SU-DHL-6 (cell line): ENCODE measurements around the gene DNASE1.

Experiments
- H2AFZ ChIP-seq: fragments of 200-600 bp; sonication (generic); 2 replicates; pipeline ENCODE4 v1.6.1; 2014; ENCODE audit warnings: low read depth, mild to moderate bottlenecking, moderate library complexity, mixed read lengths, antibody characterized with exemption, low read length; ENCODE audit not compliant: severe bottlenecking
- H3F3A ChIP-seq: fragments of 200-600 bp; shearing (Covaris generic); 2 replicates; pipeline ENCODE4 v1.6.0; 2016; ENCODE audit warnings: antibody characterized with exemption, mild to moderate bottlenecking; ENCODE audit not compliant: insufficient read depth
- H3K27ac ChIP-seq: fragments of 200-600 bp; sonication (generic); 2 replicates; pipeline ENCODE4 v1.5.1; 2016; ENCODE audit warnings: low read depth, mild to moderate bottlenecking, low read length, moderate library complexity, mixed read lengths
- H3K27me3 ChIP-seq: fragments of 200-600 bp; sonication (generic), shearing (Covaris generic); 2 replicates; pipeline ENCODE4 v1.6.0; 2014; ENCODE audit warnings: mild to moderate bottlenecking, low read length
- H3K36me3 ChIP-seq: fragments of 200-600 bp; sonication (generic); 2 replicates; pipeline ENCODE4 v1.6.1; 2014; ENCODE audit warnings: mild to moderate bottlenecking, low read length, mixed read lengths
- H3K4me2 ChIP-seq: fragments of 300-600, 200-600 bp; shearing (Covaris generic), sonication (generic); 2 replicates; pipeline ENCODE4 v1.6.0; 2014; ENCODE audit warnings: low read length, low read depth, mild to moderate bottlenecking; ENCODE audit not compliant: poor library complexity, severe bottlenecking
- H3K4me3 ChIP-seq: fragments of 200-600 bp; sonication (generic); 2 replicates; pipeline ENCODE4 v1.5.1; 2014; ENCODE audit warnings: antibody characterized with exemption, low read length, mild to moderate bottlenecking, mixed read lengths; ENCODE audit not compliant: insufficient read depth, poor library complexity, severe bottlenecking
- H3K79me2 ChIP-seq: fragments of 200-600 bp; sonication (generic); 2 replicates; pipeline ENCODE4 v1.6.1; 2014; ENCODE audit warnings: mild to moderate bottlenecking, low read length, moderate library complexity; ENCODE audit not compliant: insufficient read depth
- H3K9ac ChIP-seq: fragments of 200-600 bp; sonication (generic); 2 replicates; pipeline ENCODE4 v1.7.0; 2014; ENCODE audit warnings: mild to moderate bottlenecking, low read length
- H3K9me2 ChIP-seq: fragments of 200-600 bp; sonication (generic); replicated peaks from 2 replicates; pipeline ENCODE4 v1.6.1; 2014; ENCODE audit warnings: low read length; ENCODE audit not compliant: insufficient read depth
- H3K9me3 ChIP-seq: fragments of 200-600 bp; sonication (generic); 2 replicates; pipeline ENCODE4 v1.6.1; 2014; ENCODE audit warnings: low read length, mixed read lengths; ENCODE audit not compliant: insufficient read depth
- H4K20me1 ChIP-seq: fragments of 200-600 bp; sonication (generic); 2 replicates; pipeline ENCODE4 v1.6.1; 2014; ENCODE audit warnings: low read depth, mild to moderate bottlenecking, antibody characterized with exemption, low read length, moderate library complexity, mixed read lengths
- EZH2phosphoT487 ChIP-seq: fragments of 200-600 bp; sonication (generic), shearing (Covaris generic); conservative IDR thresholded peaks from 2 replicates; pipeline ENCODE4 v1.6.1; 2018; ENCODE audit warnings: mild to moderate bottlenecking, antibody characterized with exemption, low read length, moderate library complexity, mixed read lengths
- TF ChIP-seq, protein P1 (sequence below): fragments of 200-600 bp; sonication (generic); IDR thresholded peaks from one replicate; pipeline ENCODE4 v1.5.1; 2017; ENCODE audit warnings: antibody characterized with exemption, mild to moderate bottlenecking, low read length, moderate library complexity; ENCODE audit not compliant: insufficient read depth, poor library complexity, severe bottlenecking

The DNASE1 gene

DNA sequence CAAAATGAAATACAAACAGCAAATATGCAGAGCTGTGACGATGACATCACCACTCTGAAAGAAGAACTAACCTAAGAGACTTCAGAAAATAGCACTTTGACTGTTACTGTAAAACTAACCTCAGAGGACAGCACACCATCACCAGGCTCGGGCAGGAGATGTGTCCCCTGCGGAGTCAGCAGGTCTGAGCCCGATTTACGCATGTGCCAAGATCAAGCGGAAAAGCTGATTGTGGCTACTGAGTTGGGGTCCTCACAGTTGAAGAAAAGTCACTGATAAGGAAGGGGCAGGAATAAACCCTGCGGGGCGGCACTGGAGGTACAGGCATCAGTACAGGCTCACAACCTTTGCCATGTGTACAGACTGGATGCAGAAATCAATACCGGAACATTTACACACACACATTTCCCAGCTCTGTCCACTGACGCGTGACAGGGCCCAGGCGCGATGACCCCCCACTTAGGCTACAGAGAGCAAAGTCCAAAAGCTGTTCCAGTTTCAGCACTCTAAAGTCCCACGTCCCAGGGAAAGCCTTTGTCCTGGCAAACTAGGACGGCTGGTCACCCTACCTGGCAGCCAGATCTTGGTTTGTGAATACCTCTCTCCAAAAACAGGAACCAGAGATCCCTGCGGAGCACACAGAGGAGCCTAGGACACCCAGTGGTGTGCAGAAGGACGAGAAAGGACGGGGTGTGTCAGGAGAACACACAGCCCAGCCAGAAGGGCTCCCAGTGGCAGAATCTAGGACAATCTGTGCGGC lies 41.3 kb downstream of the DNASE1 start:
- Histone ChIP-seq H3K27me3 (no peaks in the 10 kb centered on the region), H3K4me2 (no peak overlapping the region), H2AFZ (no peak overlapping the region), H4K20me1 (no peaks in the 10 kb centered on the region), H3K4me3 (no peak overlapping the region), H3K9me2 (no peaks in the 10 kb centered on the region), H3K27ac (no peak overlapping the region), H3F3A (peaks cover 3% of the 10 kb centered on the region; the same call in 1 of the 2 replicates), H3K79me2 (peaks cover 64% of the 10 kb centered on the region), H3K9me3 (no peaks in the 10 kb centered on the region), H3K9ac (no peak overlapping the region), H3K36me3 (no peaks in the 10 kb centered on the region)
- TF ChIP-seq EZH2phosphoT487: no peak
- TF ChIP-seq, protein P1, sequence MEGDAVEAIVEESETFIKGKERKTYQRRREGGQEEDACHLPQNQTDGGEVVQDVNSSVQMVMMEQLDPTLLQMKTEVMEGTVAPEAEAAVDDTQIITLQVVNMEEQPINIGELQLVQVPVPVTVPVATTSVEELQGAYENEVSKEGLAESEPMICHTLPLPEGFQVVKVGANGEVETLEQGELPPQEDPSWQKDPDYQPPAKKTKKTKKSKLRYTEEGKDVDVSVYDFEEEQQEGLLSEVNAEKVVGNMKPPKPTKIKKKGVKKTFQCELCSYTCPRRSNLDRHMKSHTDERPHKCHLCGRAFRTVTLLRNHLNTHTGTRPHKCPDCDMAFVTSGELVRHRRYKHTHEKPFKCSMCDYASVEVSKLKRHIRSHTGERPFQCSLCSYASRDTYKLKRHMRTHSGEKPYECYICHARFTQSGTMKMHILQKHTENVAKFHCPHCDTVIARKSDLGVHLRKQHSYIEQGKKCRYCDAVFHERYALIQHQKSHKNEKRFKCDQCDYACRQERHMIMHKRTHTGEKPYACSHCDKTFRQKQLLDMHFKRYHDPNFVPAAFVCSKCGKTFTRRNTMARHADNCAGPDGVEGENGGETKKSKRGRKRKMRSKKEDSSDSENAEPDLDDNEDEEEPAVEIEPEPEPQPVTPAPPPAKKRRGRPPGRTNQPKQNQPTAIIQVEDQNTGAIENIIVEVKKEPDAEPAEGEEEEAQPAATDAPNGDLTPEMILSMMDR: no peak

DNA sequence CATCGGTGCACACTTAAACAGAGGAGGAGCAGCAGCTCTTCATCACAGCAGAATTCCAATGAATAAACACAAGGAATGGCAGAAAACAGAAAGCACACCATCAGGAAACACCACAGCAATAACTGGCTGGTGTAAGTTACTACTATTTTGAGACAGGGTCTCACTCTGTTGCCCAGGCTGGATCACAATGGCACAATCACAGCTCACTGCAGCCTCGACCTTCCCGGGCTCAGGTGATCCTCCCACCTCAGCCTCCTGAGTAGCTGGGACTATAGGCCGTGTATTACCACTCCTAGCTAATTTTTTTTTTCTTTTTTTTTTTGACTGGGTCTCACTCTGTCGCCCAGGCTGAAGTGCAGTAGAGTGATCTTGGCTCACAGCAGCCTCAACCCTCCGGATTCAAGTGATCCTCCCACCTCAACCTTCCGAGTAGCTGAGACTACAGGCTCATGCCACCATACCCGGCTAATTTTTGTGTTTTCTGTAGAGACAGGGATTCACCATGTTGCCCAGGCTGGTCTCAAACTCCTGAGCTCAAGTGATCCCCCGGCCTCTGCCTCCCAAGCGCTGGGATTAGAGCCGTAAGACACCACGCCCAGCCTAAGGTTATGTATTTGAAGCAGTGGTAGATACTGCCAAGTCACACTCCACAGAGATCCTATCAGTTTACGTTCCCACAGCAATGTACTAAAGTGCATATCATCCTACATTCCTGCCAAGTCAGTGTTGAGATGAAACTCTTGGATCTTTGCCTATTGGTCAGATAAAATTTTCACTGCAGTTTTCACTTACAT lies 42.1 kb downstream of the DNASE1 start:
- peaks cover 73% of the 10 kb centered on the region for H3K79me2 ChIP-seq

DNA sequence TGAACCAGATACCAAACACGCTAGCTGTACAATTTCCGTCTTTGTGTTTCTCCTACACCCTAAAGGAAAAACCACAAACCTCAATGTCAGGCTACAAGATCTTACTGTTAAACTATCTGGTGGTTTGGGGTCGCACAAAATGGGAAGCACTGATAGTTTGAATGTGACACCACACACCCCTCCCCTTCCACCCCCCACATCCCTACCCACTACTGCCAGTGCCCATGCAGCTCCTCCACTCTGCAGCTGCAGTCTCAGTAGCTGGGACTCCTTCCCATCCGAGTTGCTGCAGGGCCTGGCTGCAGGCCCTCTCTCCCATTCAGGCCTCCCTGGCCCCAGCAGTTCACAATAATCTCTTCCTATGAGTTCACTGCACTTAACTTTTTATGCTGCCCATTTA lies 44.5 kb downstream of the DNASE1 start:
- Histone ChIP-seq H4K20me1 (no peaks in the 10 kb centered on the region), H2AFZ (no peak overlapping the region), H3K36me3 (no peaks in the 10 kb centered on the region), H3F3A (peaks cover 3% of the 10 kb centered on the region; the same call in 1 of the 2 replicates), H3K79me2 (peaks cover 93% of the 10 kb centered on the region), H3K4me3 (no peak overlapping the region), H3K4me2 (no peak overlapping the region), H3K27ac (no peak overlapping the region), H3K9me3 (no peaks in the 10 kb centered on the region), H3K9ac (no peak overlapping the region), H3K27me3 (no peaks in the 10 kb centered on the region), H3K9me2 (no peaks in the 10 kb centered on the region)
- TF ChIP-seq EZH2phosphoT487: no peak
- TF ChIP-seq, protein P1: no peak

More for the DNA sequence above, 42.1 kb downstream of the DNASE1 start:
- H2AFZ ChIP-seq: no peak overlapping the region
- H4K20me1 ChIP-seq: no peaks in the 10 kb centered on the region
- H3F3A ChIP-seq: peaks cover 3% of the 10 kb centered on the region; the same call in 1 of the 2 replicates
- H3K9me2 ChIP-seq: no peaks in the 10 kb centered on the region
- no peaks in the 10 kb centered on the region for H3K27me3 ChIP-seq
- H3K9me3 ChIP-seq: no peaks in the 10 kb centered on the region
- no peak overlapping the region for H3K4me2 ChIP-seq
- no peak overlapping the region for H3K27ac ChIP-seq
- no peak overlapping the region for H3K9ac ChIP-seq
- TF ChIP-seq EZH2phosphoT487: no peak
- TF ChIP-seq, protein P1: no peak
- no peak overlapping the region for H3K4me3 ChIP-seq
- no peaks in the 10 kb centered on the region for H3K36me3 ChIP-seq
